Ascending aorta (tissue), 2 donors: ENCODE data around the gene HSD17B2. TPM values are rescaled to one million over a fixed set of nuclear protein-coding genes. Genes with fewer than 3 reads are reported as not detected.

Experiments used
- DNase-seq, 2 donors: peaks; one replicate each; pipeline ENCODE4 v3.0.0-alpha.2; 2019; ENCODE audit warnings: low spot score in 2 of 2
- H3K27ac ChIP-seq, 2 donors: fragments of 200-600 bp; sonication (generic); one replicate each; pipeline ENCODE4 v1.5.1; 2016 to 2017; ENCODE audit warnings: mild to moderate bottlenecking in 1 of 2
- H3K27me3 ChIP-seq: fragments of 200-600 bp; sonication (generic); one replicate; pipeline ENCODE4 v1.5.1; 2017
- H3K36me3 ChIP-seq, 2 donors: fragments of 200-600 bp; sonication (generic); one replicate each; pipeline ENCODE4 v1.5.1; 2016
- H3K4me1 ChIP-seq, 2 donors: fragments of 200-600 bp; sonication (generic); one replicate each; pipeline ENCODE4 v1.5.1; 2016 to 2017; ENCODE audit warnings: mild to moderate bottlenecking in 1 of 2
- H3K4me3 ChIP-seq, 2 donors: fragments of 200-600 bp; sonication (generic); one replicate each; pipeline ENCODE4 v1.5.1; 2016 to 2017; ENCODE audit warnings: mild to moderate bottlenecking in 1 of 2
- H3K9me3 ChIP-seq, 2 donors: fragments of 200-600 bp; sonication (generic); one replicate each; pipeline ENCODE4 v1.5.1; 2016
- CTCF ChIP-seq, 3 experiments: fragments of 200-600 bp in 2 of 3; fragments of 450-650 bp in 1 of 3; sonication (generic) in 2 of 3; IDR thresholded peaks; one replicate each; pipeline ENCODE4 v1.5.1; 2016 to 2019; ENCODE audit warnings: antibody characterized with exemption in 3 of 3, mild to moderate bottlenecking in 1 of 3, moderate library complexity in 1 of 3
- intact Hi-C: fragments of 100-400 bp; cut with DNase I; formaldehyde crosslinking; loops from one replicate; pipeline ENCODE4 v1.15.1; 2023
- total RNA-seq: library from RNA; depleted of rRNA; stranded (reverse); fragments of >200 nt; gene quantifications from one replicate; pipeline ENCODE4 v1.1.0, GENCODE V29; 2016

Gene HSD17B2
- total RNA-seq, 1 donor from 2014 or later: not detected

GRCh38 chr16:82116535-82116934, 81.5 kb downstream of the HSD17B2 start:
- H3K4me3 ChIP-seq: no peak overlapping the region
- intact Hi-C loops: no loop called here
- DNase-seq: no peak
- H3K36me3 ChIP-seq: no peaks in the 10 kb centered on the region
- no peak overlapping the region for H3K27ac ChIP-seq
- no peak for TF ChIP-seq CTCF (IDR thresholded peaks at IDR 0.05)
- H3K27me3 ChIP-seq: no peaks in the 10 kb centered on the region
- no peaks in the 10 kb centered on the region for H3K4me1 ChIP-seq
- no peaks in the 10 kb centered on the region for H3K9me3 ChIP-seq

GRCh38 chr16:82118749-82119148, 83.7 kb downstream of the HSD17B2 start:
- Histone ChIP-seq H3K27me3 (no peaks in the 10 kb centered on the region), H3K4me1 (no peaks in the 10 kb centered on the region), H3K36me3 (no peaks in the 10 kb centered on the region), H3K4me3 (no peak overlapping the region), H3K9me3 (no peaks in the 10 kb centered on the region), H3K27ac (no peak overlapping the region)
- no peak for TF ChIP-seq CTCF (IDR thresholded peaks at IDR 0.05)
- intact Hi-C loops: no loop called here
- DNase-seq: no peak

GRCh38 chr16:82119405-82119804, 84.4 kb downstream of the HSD17B2 start:
- DNase-seq: no peak
- intact Hi-C loops: no loop called here
- no peak for TF ChIP-seq CTCF (IDR thresholded peaks at IDR 0.05)
- Histone ChIP-seq H3K9me3 (no peaks in the 10 kb centered on the region), H3K36me3 (no peaks in the 10 kb centered on the region), H3K4me1 (no peaks in the 10 kb centered on the region), H3K27me3 (no peaks in the 10 kb centered on the region), H3K27ac (no peak overlapping the region), H3K4me3 (no peak overlapping the region)

GRCh38 chr16:82124651-82125050, 89.6 kb downstream of the HSD17B2 start:
- Histone ChIP-seq H3K9me3 (peaks cover 0 to 11% of the 10 kb centered on the region in 2 donors), H3K4me1 (no peaks in the 10 kb centered on the region), H3K4me3 (no peak overlapping the region), H3K27ac (no peak overlapping the region), H3K36me3 (no peaks in the 10 kb centered on the region), H3K27me3 (no peaks in the 10 kb centered on the region)
- TF ChIP-seq CTCF (IDR thresholded peaks at IDR 0.05): no peak
- DNase-seq: no peak
- intact Hi-C loops: no loop called here

- no peak for TF ChIP-seq CTCF (IDR thresholded peaks at IDR 0.05)
- no peak overlapping the region for H3K27ac ChIP-seq
- no peak overlapping the region for H3K4me3 ChIP-seq
- H3K36me3 ChIP-seq: no peaks in the 10 kb centered on the region
- H3K27me3 ChIP-seq: no peaks in the 10 kb centered on the region
- H3K9me3 ChIP-seq: peaks cover 0 to 11% of the 10 kb centered on the region in 2 donors
- intact Hi-C loops: no loop called here
- DNase-seq: no peak
- H3K4me1 ChIP-seq: no peaks in the 10 kb centered on the region
Observed at GRCh38 chr16:82129881-82130280, 94.8 kb downstream of the HSD17B2 start.

- no peaks in the 10 kb centered on the region for H3K27me3 ChIP-seq
- intact Hi-C loops: no loop called here
- H3K9me3 ChIP-seq: no peaks in the 10 kb centered on the region
- H3K4me3 ChIP-seq: no peak overlapping the region
- H3K4me1 ChIP-seq: no peaks in the 10 kb centered on the region
- H3K36me3 ChIP-seq: no peaks in the 10 kb centered on the region
- no peak for DNase-seq
- TF ChIP-seq CTCF (IDR thresholded peaks at IDR 0.05): no peak
- no peak overlapping the region for H3K27ac ChIP-seq
Observed at GRCh38 chr16:82133798-82134197, 98.7 kb downstream of the HSD17B2 start.
